ENCODE results near the gene CD164L2.

The CD164L2 gene

GRCh38 chr1:27350663-27351540 lies 32.2 kb downstream of the CD164L2 start:
- in situ Hi-C loops (cut with MboI; ENCODE audit: low sequenced_read_pairs) = no loop called here

GRCh38 chr1:27349784-27350662 lies 33.1 kb downstream of the CD164L2 start:
- in situ Hi-C loops (cut with MboI; ENCODE audit: low sequenced_read_pairs) = no loop called here

- in situ Hi-C loops (cut with MboI; ENCODE audit: low sequenced_read_pairs) = no loop called here
These were observed 34.0 kb downstream of the CD164L2 start for GRCh38 chr1:27348861-27349783.

- in situ Hi-C loops (cut with MboI; ENCODE audit: low sequenced_read_pairs) = no loop called here
These were observed 36.0 kb downstream of the CD164L2 start for GRCh38 chr1:27346991-27347624.

GRCh38 chr1:27346357-27346756 lies 36.8 kb downstream of the CD164L2 start:
- in situ Hi-C loops (cut with MboI; ENCODE audit: low sequenced_read_pairs) = no loop called here

GRCh38 chr1:27345272-27345671 lies 37.9 kb downstream of the CD164L2 start:
- in situ Hi-C loops (cut with MboI; ENCODE audit: low sequenced_read_pairs) = no loop called here

GRCh38 chr1:27343639-27344025 lies 39.5 kb downstream of the CD164L2 start:
- in situ Hi-C loops (cut with MboI; ENCODE audit: low sequenced_read_pairs) = no loop called here

- in situ Hi-C loops (cut with MboI; ENCODE audit: low sequenced_read_pairs) = no loop called here
These were observed 40.1 kb downstream of the CD164L2 start for GRCh38 chr1:27342778-27343638.

- in situ Hi-C loops (cut with MboI; ENCODE audit: low sequenced_read_pairs) = no loop called here
These were observed 40.7 kb downstream of the CD164L2 start for GRCh38 chr1:27342391-27342777.

GRCh38 chr1:27341525-27342252 lies 41.4 kb downstream of the CD164L2 start, which contains the start of gene SYTL1:
Gene SYTL1, plus strand, starts transcription at chr1:27342022. Its CDS starts 3,313 bp downstream, at chr1:27345335.
- in situ Hi-C loops (cut with MboI; ENCODE audit: low sequenced_read_pairs) = no loop called here

- in situ Hi-C loops (cut with MboI; ENCODE audit: low sequenced_read_pairs) = no loop called here
These were observed 43.9 kb downstream of the CD164L2 start for GRCh38 chr1:27339213-27339612.

GRCh38 chr1:27338751-27339150 lies 44.4 kb downstream of the CD164L2 start:
- in situ Hi-C loops (cut with MboI; ENCODE audit: low sequenced_read_pairs) = no loop called here

- in situ Hi-C loops (cut with MboI; ENCODE audit: low sequenced_read_pairs) = no loop called here
These were observed 46.4 kb downstream of the CD164L2 start for GRCh38 chr1:27336756-27337155.

- in situ Hi-C loops (cut with MboI; ENCODE audit: low sequenced_read_pairs) = no loop called here
These were observed 47.4 kb downstream of the CD164L2 start for GRCh38 chr1:27335506-27336422.

GRCh38 chr1:27333717-27334279 lies 49.3 kb downstream of the CD164L2 start:
- in situ Hi-C loops (cut with MboI; ENCODE audit: low sequenced_read_pairs) = no loop called here

- in situ Hi-C loops (cut with MboI; ENCODE audit: low sequenced_read_pairs) = no loop called here
These were observed 50.4 kb downstream of the CD164L2 start for GRCh38 chr1:27332536-27333281.
